Measurements from ENCODE around the gene ZNF888. TPM values are rescaled to one million over a fixed set of nuclear protein-coding genes. Genes with fewer than 3 reads are reported as not detected.
"Not testable (repeated sequence)": the region's sequence is repeated elsewhere in the genome, so short reads cannot be mapped to it uniquely, and the experiment has no call there.

The ZNF888 gene
- total and polyA plus RNA-seq, 2 experiments from 2014 or later: 1.1 to 7.3 TPM

DNA sequence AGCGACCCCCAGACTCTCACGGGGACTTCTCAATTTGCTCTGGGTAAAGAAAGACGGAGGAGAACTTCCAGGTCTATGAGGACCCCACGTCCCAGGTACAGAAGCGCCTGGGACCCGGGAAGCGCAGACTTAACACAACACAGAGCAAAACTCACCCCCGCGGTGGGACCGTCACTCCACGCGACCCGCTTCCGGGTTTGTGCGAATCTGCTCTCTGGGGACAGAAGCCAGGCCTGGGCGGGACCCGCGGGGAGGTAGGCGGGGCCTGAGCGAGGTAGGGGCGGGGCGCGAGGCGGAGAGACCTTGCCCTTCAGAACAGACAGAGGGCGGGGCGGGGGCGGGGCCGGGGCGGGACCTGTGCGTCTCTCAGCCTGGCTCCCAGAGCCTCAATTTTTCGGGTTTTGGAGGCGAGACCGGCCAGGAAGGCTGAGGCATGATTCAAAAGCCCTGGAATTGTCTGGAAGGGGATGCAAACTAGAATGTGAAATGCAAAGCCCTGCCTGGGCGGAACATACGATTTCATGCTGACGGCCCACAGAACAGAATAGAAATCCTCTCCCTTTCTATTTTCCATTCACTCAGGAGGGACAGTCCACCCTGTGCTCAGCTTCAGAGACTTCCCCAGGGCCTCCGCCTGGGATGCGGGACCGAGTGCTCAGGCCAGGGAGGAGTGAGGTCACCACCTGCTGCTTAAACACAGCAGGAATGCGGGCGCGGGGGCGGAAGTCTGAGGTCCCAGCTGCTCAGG, 19.3 kb upstream of the ZNF888 start:
- DNase-seq (ENCODE audit: low read depth in 1 of 2, low spot score in 1 of 2): peak; percentile 86 to 90
- Histone ChIP-seq H3K9me3 (ENCODE audit: low read depth) (no peaks in the 10 kb centered on the region), H3K36me3 (no peaks in the 10 kb centered on the region), H3K27me3 (no peaks in the 10 kb centered on the region), H3K4me1 (ENCODE audit: low read depth) (peaks cover 3% of the 10 kb centered on the region), H3K4me3 (peak overlapping the region; percentile 48), H3K27ac (peak overlapping the region; percentile 53)
- TF ChIP-seq, protein P1, sequence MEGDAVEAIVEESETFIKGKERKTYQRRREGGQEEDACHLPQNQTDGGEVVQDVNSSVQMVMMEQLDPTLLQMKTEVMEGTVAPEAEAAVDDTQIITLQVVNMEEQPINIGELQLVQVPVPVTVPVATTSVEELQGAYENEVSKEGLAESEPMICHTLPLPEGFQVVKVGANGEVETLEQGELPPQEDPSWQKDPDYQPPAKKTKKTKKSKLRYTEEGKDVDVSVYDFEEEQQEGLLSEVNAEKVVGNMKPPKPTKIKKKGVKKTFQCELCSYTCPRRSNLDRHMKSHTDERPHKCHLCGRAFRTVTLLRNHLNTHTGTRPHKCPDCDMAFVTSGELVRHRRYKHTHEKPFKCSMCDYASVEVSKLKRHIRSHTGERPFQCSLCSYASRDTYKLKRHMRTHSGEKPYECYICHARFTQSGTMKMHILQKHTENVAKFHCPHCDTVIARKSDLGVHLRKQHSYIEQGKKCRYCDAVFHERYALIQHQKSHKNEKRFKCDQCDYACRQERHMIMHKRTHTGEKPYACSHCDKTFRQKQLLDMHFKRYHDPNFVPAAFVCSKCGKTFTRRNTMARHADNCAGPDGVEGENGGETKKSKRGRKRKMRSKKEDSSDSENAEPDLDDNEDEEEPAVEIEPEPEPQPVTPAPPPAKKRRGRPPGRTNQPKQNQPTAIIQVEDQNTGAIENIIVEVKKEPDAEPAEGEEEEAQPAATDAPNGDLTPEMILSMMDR (IDR thresholded peaks at IDR 0.05; ENCODE audit: low read depth, low read length): no peak

DNA sequence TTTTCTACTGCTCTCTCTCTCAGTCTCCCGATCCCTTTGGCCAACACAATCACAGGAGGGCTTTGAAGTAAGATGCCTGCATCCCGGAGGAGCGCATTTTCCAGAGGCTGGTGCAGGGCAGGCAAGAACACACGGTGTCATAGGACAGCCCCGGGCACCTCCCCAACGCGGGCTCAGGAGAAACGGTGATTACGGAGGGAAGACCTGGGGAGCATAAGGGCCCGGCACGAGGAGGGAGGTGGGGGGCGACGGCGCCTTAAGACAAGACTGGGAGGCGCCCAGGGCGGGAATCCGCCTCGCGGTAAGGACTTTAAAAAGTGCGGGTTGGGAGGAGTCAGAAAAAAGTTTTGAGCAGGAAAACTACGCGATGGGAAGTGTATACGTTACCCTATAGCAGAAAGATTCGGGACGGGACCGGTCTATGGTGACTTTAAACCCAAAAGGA, 18.7 kb upstream of the ZNF888 start:
- Histone ChIP-seq H3K36me3 (no peaks in the 10 kb centered on the region), H3K27me3 (no peaks in the 10 kb centered on the region), H3K9me3 (ENCODE audit: low read depth) (no peaks in the 10 kb centered on the region), H3K4me1 (ENCODE audit: low read depth) (peaks cover 3% of the 10 kb centered on the region), H3K4me3 (peak overlapping the region; percentile 48), H3K27ac (peak overlapping the region; percentile 27)
- peak; percentile 22 to 23 for DNase-seq (ENCODE audit: low read depth in 1 of 2, low spot score in 1 of 2)
- TF ChIP-seq, protein P1 (IDR thresholded peaks at IDR 0.05; ENCODE audit: low read depth, low read length): no peak

DNA sequence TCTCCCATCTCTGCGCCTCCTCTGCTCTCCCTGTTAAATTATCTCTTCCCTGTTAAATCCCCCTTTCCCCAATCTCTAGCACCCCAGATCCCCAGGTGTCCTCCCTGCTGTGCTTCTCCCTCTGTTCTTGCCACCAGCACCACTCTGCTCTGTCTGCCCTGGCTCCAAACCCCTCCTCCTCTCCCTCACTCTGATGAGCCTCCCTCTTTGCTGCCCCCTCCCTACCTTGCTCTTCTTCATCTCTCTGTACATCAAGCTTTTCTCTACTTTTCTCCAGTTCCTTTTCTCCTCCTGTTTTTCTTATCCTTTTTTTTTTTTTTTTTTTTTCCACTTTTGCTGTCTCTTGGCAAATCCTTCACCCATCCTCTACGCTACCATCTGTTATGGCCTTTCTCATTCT, 18.3 kb upstream of the ZNF888 start:
- not testable (repeated sequence) for DNase-seq (ENCODE audit: low read depth in 1 of 2, low spot score in 1 of 2); H3K27ac ChIP-seq

DNA sequence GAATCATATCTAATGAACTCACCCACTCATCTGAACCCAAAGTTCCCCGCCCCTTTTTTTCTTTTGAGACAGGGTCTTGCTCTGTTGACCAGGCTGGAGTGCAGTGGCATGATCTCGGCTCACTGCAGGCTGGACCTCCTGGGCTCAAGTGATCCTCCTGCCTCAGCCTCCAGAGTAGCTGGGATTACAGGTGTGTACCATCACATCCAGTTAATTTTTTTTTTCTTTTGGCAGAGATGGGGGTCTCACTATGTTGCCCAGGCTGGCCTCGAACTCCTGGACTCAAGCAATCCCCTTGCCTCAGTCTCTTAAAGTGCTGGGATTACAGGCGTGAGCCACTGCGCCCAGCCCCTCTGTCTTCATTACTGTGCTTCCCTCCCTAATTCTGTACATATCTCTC, 17.7 kb upstream of the ZNF888 start:
- H3K4me1 ChIP-seq (ENCODE audit: low read depth); H3K4me3 ChIP-seq; H3K9me3 ChIP-seq (ENCODE audit: low read depth); H3K36me3 ChIP-seq; DNase-seq (ENCODE audit: low read depth in 1 of 2, low spot score in 1 of 2); H3K27ac ChIP-seq; H3K27me3 ChIP-seq: not testable (repeated sequence)

More for the DNA sequence above, 18.3 kb upstream of the ZNF888 start:
- H3K27me3 ChIP-seq; H3K36me3 ChIP-seq; H3K4me1 ChIP-seq (ENCODE audit: low read depth); H3K9me3 ChIP-seq (ENCODE audit: low read depth): not testable (repeated sequence)
- H3K4me3 ChIP-seq: peak overlapping the region; percentile 48

DNA sequence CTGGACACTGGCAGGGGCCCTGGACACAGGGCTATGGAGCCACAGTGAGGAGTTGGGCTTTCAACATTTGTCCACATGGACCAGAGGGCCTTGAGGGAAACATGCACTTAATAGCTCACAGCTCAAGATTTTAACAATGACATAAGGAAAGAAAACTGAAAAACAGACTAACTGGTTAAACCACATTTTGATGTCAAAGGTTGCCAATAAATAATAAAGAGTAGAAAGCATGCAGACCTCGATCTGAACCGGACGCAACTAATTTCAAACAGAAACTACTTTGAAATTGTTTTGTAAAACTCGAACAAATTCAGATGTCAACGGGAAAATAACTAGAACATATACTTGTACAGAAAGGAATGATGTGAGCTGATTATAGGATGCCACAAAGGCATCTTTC, 15.5 kb upstream of the ZNF888 start:
- Histone ChIP-seq H3K4me3 (no peak overlapping the region), H3K9me3 (ENCODE audit: low read depth) (no peaks in the 10 kb centered on the region), H3K27ac (no peak overlapping the region), H3K4me1 (ENCODE audit: low read depth) (peaks cover 3% of the 10 kb centered on the region), H3K27me3 (no peaks in the 10 kb centered on the region), H3K36me3 (no peaks in the 10 kb centered on the region)
- TF ChIP-seq, protein P1 (IDR thresholded peaks at IDR 0.05; ENCODE audit: low read depth, low read length): no peak
- no peak for DNase-seq (ENCODE audit: low read depth in 1 of 2, low spot score in 1 of 2)

DNA sequence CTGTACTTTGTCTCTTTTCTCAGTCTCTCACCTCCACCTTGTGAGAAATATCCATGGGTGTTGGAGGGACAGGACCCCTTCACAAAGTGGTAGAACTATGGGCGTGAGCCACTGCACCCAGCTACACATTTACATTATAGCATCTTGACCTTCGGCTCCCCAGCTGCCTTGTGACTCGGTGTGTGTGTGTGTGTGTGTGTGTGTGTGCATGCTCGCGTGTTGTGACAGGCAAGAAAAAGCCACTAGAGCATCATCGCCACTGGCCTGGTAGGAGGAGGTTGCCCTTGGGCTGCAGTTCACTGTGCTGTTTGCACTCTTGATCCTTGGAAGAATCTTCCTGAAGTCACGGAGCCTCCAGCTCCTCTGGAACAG, 13.7 kb upstream of the ZNF888 start:
- no peak for DNase-seq (ENCODE audit: low read depth in 1 of 2, low spot score in 1 of 2)
- H3K4me1 ChIP-seq (ENCODE audit: low read depth): peaks cover 3% of the 10 kb centered on the region
- no peaks in the 10 kb centered on the region for H3K27me3 ChIP-seq
- no peaks in the 10 kb centered on the region for H3K36me3 ChIP-seq
- peak overlapping the region; percentile 15 for H3K27ac ChIP-seq
- no peaks in the 10 kb centered on the region for H3K9me3 ChIP-seq (ENCODE audit: low read depth)
- H3K4me3 ChIP-seq: no peak overlapping the region
- TF ChIP-seq, protein P1 (IDR thresholded peaks at IDR 0.05; ENCODE audit: low read depth, low read length): no peak

Data from cardiac muscle cell (in vitro differentiated cells and primary cell).